Erythroblast (primary cell): ENCODE results near the gene CA10.

Experiments
- GATA1 ChIP-seq: IDR thresholded peaks from 2 replicates; pipeline ENCODE4 v1.6.1; 2011; ENCODE audit warnings: low read depth, mild to moderate bottlenecking, control low read depth, low read length, moderate library complexity
- POLR2A ChIP-seq: IDR thresholded peaks from 2 replicates; pipeline ENCODE4 v1.6.1; 2011; ENCODE audit warnings: mild to moderate bottlenecking, low read length

- TF ChIP-seq POLR2A, result no peak
- no peak for TF ChIP-seq GATA1
Observed at GRCh38 chr17:51913491-51914205, 244.9 kb downstream of the CA10 start.
